HPDE6-E6E7 (cell line): Measurements from ENCODE around the gene BBS5.
"Not testable (repeated sequence)": the region's sequence is repeated elsewhere in the genome, so short reads cannot be mapped to it uniquely, and the experiment has no call there.

ENCODE experiments used
- DNase-seq: peaks from one replicate; pipeline ENCODE4 v3.0.0; 2011; ENCODE audit warnings: missing footprints; ENCODE audit errors: extremely low spot score

Gene BBS5

GRCh38 chr2:169479257-169480078 is at the start of gene BBS5:
BBS5 (plus strand) TSS chr2:169479494; CDS start chr2:169479554, 60 bp downstream.
- DNase-seq = peak; percentile 55

GRCh38 chr2:169431772-169432171 is 47.5 kb upstream of the BBS5 start:
- not testable (repeated sequence) for DNase-seq

GRCh38 chr2:169434236-169434635 is 45.1 kb upstream of the BBS5 start:
- not testable (repeated sequence) for DNase-seq

- no peak for DNase-seq
Measured at GRCh38 chr2:169438466-169439072, 40.7 kb upstream of the BBS5 start.

- no peak for DNase-seq
Measured at GRCh38 chr2:169439900-169440299, 39.4 kb upstream of the BBS5 start.

- no peak for DNase-seq
Measured at GRCh38 chr2:169446452-169446851, 32.8 kb upstream of the BBS5 start.

GRCh38 chr2:169448316-169448715 is 31.0 kb upstream of the BBS5 start:
- no peak for DNase-seq

GRCh38 chr2:169448865-169449264 is 30.4 kb upstream of the BBS5 start:
- no peak for DNase-seq

- peak; percentile 28 for DNase-seq
Measured at GRCh38 chr2:169452080-169452479, 27.2 kb upstream of the BBS5 start.

GRCh38 chr2:169453044-169453443 is 26.2 kb upstream of the BBS5 start:
- not testable (repeated sequence) for DNase-seq

- no peak for DNase-seq
Measured at GRCh38 chr2:169461143-169461542, 18.2 kb upstream of the BBS5 start.

- no peak for DNase-seq
Measured at GRCh38 chr2:169462896-169463695, 16.2 kb upstream of the BBS5 start.

- DNase-seq = no peak
Measured at GRCh38 chr2:169464466-169464865, 14.8 kb upstream of the BBS5 start.

GRCh38 chr2:169464882-169465281 is 14.4 kb upstream of the BBS5 start:
- no peak for DNase-seq

GRCh38 chr2:169468841-169469240 is 10.5 kb upstream of the BBS5 start:
- no peak for DNase-seq

GRCh38 chr2:169469952-169470572 is 9.2 kb upstream of the BBS5 start:
- no peak for DNase-seq

GRCh38 chr2:169472249-169472648 is 7.0 kb upstream of the BBS5 start:
- DNase-seq = no peak

GRCh38 chr2:169476459-169476858 is 2.8 kb upstream of the BBS5 start:
- DNase-seq = peak; percentile 54

GRCh38 chr2:169478339-169478738 is 955 bp upstream of the BBS5 start:
- DNase-seq = no peak

- DNase-seq = no peak
Measured at GRCh38 chr2:169478745-169479256, 493 bp upstream of the BBS5 start.

- no peak for DNase-seq
Measured at GRCh38 chr2:169480079-169480465, 778 bp downstream of the BBS5 start.

- no peak for DNase-seq
Measured at GRCh38 chr2:169485650-169486138, 6.4 kb downstream of the BBS5 start.
